CD4-positive, alpha-beta T cell (primary cell): ENCODE measurements around the gene SEC31A. TPM values are rescaled to one million over a fixed set of nuclear protein-coding genes. Genes with fewer than 3 reads are reported as not detected.

Source experiments
- ATAC-seq: fragments of 200-7000 bp; cut with Tn5 transposase; one replicate; pipeline ENCODE4 v1.10.0; 2022; ENCODE audit warnings: mild to moderate bottlenecking; ENCODE audit not compliant: poor library complexity
- CTCF ChIA-PET: fragments of 350-600 bp; sonication (Branson Sonifier 250); formaldehyde crosslinking; loops from one replicate; lab custom pipeline; 2021; ENCODE audit warnings: antibody characterized with exemption, inconsistent platforms; lab: Charles Lee
- POLR2A ChIA-PET: fragments of 350-600 bp; sonication (Branson Sonifier 250); formaldehyde crosslinking; loops from one replicate; lab custom pipeline; 2021; ENCODE audit warnings: antibody characterized with exemption, inconsistent platforms; lab: Charles Lee
- DNase-seq, 14 experiments: peaks; one replicate each; pipeline ENCODE4 v3.0.0-alpha.2; 2013 to 2020; ENCODE audit warnings: mixed read lengths in 2 of 14
- H3K27ac ChIP-seq, 2 donors: one replicate each; pipeline versions ENCODE4 v1.5.1 to v1.7.0; 2013; ENCODE audit warnings: low read length in 2 of 2, low read depth in 1 of 2, mild to moderate bottlenecking in 1 of 2
- H3K27me3 ChIP-seq, 2 experiments: 1 replicate in 1 of 2; 2 replicates in 1 of 2; pipeline versions ENCODE4 v1.6.1 to v1.7.0; 2013; ENCODE audit warnings: low read length in 2 of 2, control low read depth in 1 of 2, mild to moderate bottlenecking in 1 of 2, moderate library complexity in 1 of 2; ENCODE audit not compliant: insufficient read depth in 2 of 2, control insufficient read depth in 1 of 2
- H3K36me3 ChIP-seq: one replicate; pipeline ENCODE4 v1.6.1; 2013; ENCODE audit warnings: low read length, control low read depth; ENCODE audit not compliant: insufficient read depth
- H3K4me1 ChIP-seq: one replicate; pipeline ENCODE4 v1.6.1; 2013; ENCODE audit warnings: low read length, control low read depth; ENCODE audit not compliant: insufficient read depth
- H3K4me3 ChIP-seq: one replicate; pipeline ENCODE4 v1.5.1; 2013; ENCODE audit warnings: mild to moderate bottlenecking, low read length, moderate library complexity
- H3K9me3 ChIP-seq, 2 experiments: 1 replicate in 1 of 2; 2 replicates in 1 of 2; pipeline versions ENCODE4 v1.6.1 to v1.7.0; 2013; ENCODE audit warnings: low read length in 2 of 2, mild to moderate bottlenecking in 2 of 2, control low read depth in 1 of 2, moderate library complexity in 1 of 2; ENCODE audit not compliant: control insufficient read depth in 1 of 2, insufficient read depth in 1 of 2
- H3K27ac Mint-ChIP-seq: one replicate; pipeline ENCODE4 v1.8.0; 2020; ENCODE audit warnings: mixed read lengths
- H3K27me3 Mint-ChIP-seq: one replicate; pipeline ENCODE4 v1.8.0; 2021; ENCODE audit warnings: mixed read lengths
- H3K36me3 Mint-ChIP-seq: one replicate; pipeline ENCODE4 v1.8.0; 2021; ENCODE audit warnings: low read depth, mixed read lengths
- H3K4me1 Mint-ChIP-seq: one replicate; pipeline ENCODE4 v1.8.0; 2021; ENCODE audit warnings: low read depth, mixed read lengths
- H3K4me3 Mint-ChIP-seq: one replicate; pipeline ENCODE4 v1.8.0; 2020; ENCODE audit warnings: mild to moderate bottlenecking, mixed read lengths
- H3K9me3 Mint-ChIP-seq: one replicate; pipeline ENCODE4 v1.8.0; 2020; ENCODE audit warnings: mixed read lengths
- intact Hi-C, 2 experiments: fragments of 100-400 bp; cut with DNase I in 1 of 2; cut with micrococcal nuclease in 1 of 2; formaldehyde crosslinking; loops; one replicate each; pipeline versions ENCODE4 v1.15.1 to v1.9.0; 2023 to 2025; cut with DNase I, micrococcal nuclease
- total RNA-seq, 174 experiments: library from RNA in 2 of 174; stranded (reverse) in 2 of 174; gene quantifications; one replicate each; pipeline ENCODE4 v1.2.3 and lab custom pipeline; 2021 to 2026
- TF ChIP-seq, protein P1 (sequence below): fragments of 200-600 bp; IDR thresholded peaks from one replicate; pipeline ENCODE4 v1.8.0; 2022; ENCODE audit warnings: antibody characterized with exemption, mild to moderate bottlenecking

The SEC31A gene
- total RNA-seq, 2 experiments from 2014 or later, result 130 to 131 TPM

GRCh38 chr4:82810176-82810575, 80.8 kb downstream of the SEC31A start:
- intact Hi-C loops, result no loop called here
- POLR2A ChIA-PET, result no interaction called here
- H3K9me3 Mint-ChIP-seq, result no peaks in the 10 kb centered on the region

GRCh38 chr4:82809619-82810018, 81.3 kb downstream of the SEC31A start:
- no peaks in the 10 kb centered on the region for H3K4me1 Mint-ChIP-seq
- no peaks in the 10 kb centered on the region for H3K27me3 Mint-ChIP-seq
- TF ChIP-seq, protein P1, sequence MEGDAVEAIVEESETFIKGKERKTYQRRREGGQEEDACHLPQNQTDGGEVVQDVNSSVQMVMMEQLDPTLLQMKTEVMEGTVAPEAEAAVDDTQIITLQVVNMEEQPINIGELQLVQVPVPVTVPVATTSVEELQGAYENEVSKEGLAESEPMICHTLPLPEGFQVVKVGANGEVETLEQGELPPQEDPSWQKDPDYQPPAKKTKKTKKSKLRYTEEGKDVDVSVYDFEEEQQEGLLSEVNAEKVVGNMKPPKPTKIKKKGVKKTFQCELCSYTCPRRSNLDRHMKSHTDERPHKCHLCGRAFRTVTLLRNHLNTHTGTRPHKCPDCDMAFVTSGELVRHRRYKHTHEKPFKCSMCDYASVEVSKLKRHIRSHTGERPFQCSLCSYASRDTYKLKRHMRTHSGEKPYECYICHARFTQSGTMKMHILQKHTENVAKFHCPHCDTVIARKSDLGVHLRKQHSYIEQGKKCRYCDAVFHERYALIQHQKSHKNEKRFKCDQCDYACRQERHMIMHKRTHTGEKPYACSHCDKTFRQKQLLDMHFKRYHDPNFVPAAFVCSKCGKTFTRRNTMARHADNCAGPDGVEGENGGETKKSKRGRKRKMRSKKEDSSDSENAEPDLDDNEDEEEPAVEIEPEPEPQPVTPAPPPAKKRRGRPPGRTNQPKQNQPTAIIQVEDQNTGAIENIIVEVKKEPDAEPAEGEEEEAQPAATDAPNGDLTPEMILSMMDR, result no peak
- ChIA-PET CTCF (no interaction called here), POLR2A (no interaction called here)
- no peaks in the 10 kb centered on the region for H3K9me3 Mint-ChIP-seq
- Histone ChIP-seq H3K4me3 (no peak overlapping the region), H3K4me1 (no peaks in the 10 kb centered on the region), H3K27ac (no peak overlapping the region), H3K27me3 (no peaks in the 10 kb centered on the region), H3K36me3 (no peaks in the 10 kb centered on the region), H3K9me3 (no peaks in the 10 kb centered on the region)
- ATAC-seq (no peak), DNase-seq (no peak)
- H3K36me3 Mint-ChIP-seq, result no peaks in the 10 kb centered on the region
- H3K4me3 Mint-ChIP-seq, result no peak overlapping the region
- intact Hi-C loops, result no loop called here
- H3K27ac Mint-ChIP-seq, result no peak overlapping the region

More at GRCh38 chr4:82810176-82810575, 80.8 kb downstream of the SEC31A start:
- no peaks in the 10 kb centered on the region for H3K27me3 ChIP-seq
- no peaks in the 10 kb centered on the region for H3K36me3 Mint-ChIP-seq
- TF ChIP-seq, protein P1, result no peak
- no peak overlapping the region for H3K4me3 ChIP-seq
- ATAC-seq (no peak), DNase-seq (no peak)
- no peaks in the 10 kb centered on the region for H3K27me3 Mint-ChIP-seq
- CTCF ChIA-PET, result no interaction called here
- H3K36me3 ChIP-seq, result no peaks in the 10 kb centered on the region
- no peaks in the 10 kb centered on the region for H3K9me3 ChIP-seq
- H3K27ac Mint-ChIP-seq, result no peak overlapping the region
- no peaks in the 10 kb centered on the region for H3K4me1 Mint-ChIP-seq
- H3K4me3 Mint-ChIP-seq, result no peak overlapping the region
- no peaks in the 10 kb centered on the region for H3K4me1 ChIP-seq
- H3K27ac ChIP-seq, result no peak overlapping the region

DNA sequence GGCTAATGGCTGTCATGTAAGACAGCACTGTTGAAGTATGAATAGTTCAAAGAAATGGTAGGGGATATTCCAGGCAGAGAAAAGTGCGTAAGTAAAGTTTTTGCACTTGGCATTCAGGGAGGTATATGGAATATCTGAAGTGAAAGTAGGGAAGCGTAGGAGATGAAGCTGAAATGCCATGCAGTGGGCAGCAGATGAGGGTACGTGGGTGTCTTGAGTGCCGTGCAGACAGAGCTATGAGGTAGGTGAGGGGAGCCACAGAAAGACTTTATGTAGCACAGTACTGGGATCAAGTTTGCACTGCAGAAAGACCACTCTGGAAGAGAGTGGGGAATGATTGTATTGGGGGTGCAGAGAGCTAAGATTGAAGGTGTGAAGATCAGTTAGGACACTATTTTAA, 87.2 kb downstream of the SEC31A start:
- H3K27me3 Mint-ChIP-seq, result peaks cover 35% of the 10 kb centered on the region
- POLR2A ChIA-PET, result no interaction called here
- H3K36me3 ChIP-seq, result no peaks in the 10 kb centered on the region
- TF ChIP-seq, protein P1, result no peak
- H3K27ac Mint-ChIP-seq, result no peak overlapping the region
- no peak overlapping the region for H3K4me3 Mint-ChIP-seq
- no peak for DNase-seq
- no peak for ATAC-seq
- no peaks in the 10 kb centered on the region for H3K36me3 Mint-ChIP-seq
- CTCF ChIA-PET, result no interaction called here
- intact Hi-C loops, result no loop called here
- H3K4me1 ChIP-seq, result peaks cover 11% of the 10 kb centered on the region
- H3K9me3 Mint-ChIP-seq, result no peaks in the 10 kb centered on the region
- peaks cover 13 to 29% of the 10 kb centered on the region in 2 experiments for H3K27me3 ChIP-seq
- peaks cover 10% of the 10 kb centered on the region for H3K4me1 Mint-ChIP-seq
- H3K9me3 ChIP-seq, result no peaks in the 10 kb centered on the region
- H3K27ac ChIP-seq, result no peak overlapping the region
- no peak overlapping the region for H3K4me3 ChIP-seq
